Motor neuron (in vitro differentiated cells): ENCODE results near the gene ADCYAP1R1. TPM values are rescaled to one million over a fixed set of nuclear protein-coding genes. Genes with fewer than 3 reads are reported as not detected.

ENCODE experiments used
- ATAC-seq, 8 experiments: fragments of 200-7000 bp; cut with Tn5 transposase; replicated peaks in 6 of 8; 2 replicates each; pipeline ENCODE4 v1.8.0; 2021; ENCODE audit warnings: mild to moderate bottlenecking in 8 of 8, moderate library complexity in 8 of 8
- H3K27ac ChIP-seq, 2 donors: fragments of 250-450 bp; sonication (Bioruptor Pico); 2 replicates each; pipeline ENCODE4 v1.9.0; 2021; ENCODE audit warnings: antibody characterized with exemption in 2 of 2, mild to moderate bottlenecking in 2 of 2, moderate library complexity in 1 of 2
- H3K4me1 ChIP-seq, 2 donors: fragments of 250-450 bp; sonication (Bioruptor Pico); replicated peaks in 1 of 2; 2 replicates each; pipeline ENCODE4 v1.6.1; 2021; ENCODE audit warnings: antibody characterized with exemption in 2 of 2, mild to moderate bottlenecking in 2 of 2, moderate library complexity in 1 of 2
- H3K4me3 ChIP-seq, 5 donors: fragments of 250-450 bp; sonication (Bioruptor Pico); 2 replicates each; pipeline ENCODE4 v1.9.0; 2021; ENCODE audit warnings: antibody characterized with exemption in 5 of 5, mild to moderate bottlenecking in 5 of 5, moderate library complexity in 4 of 5
- WGBS, 10 experiments: fragments of 450-650 bp; shearing (Covaris generic); methylation state at CpG; one replicate each; pipeline ENCODE4 v1.0.0; 2022; 5-methylcytosine and 5-hydroxymethylcytosine counted together
- in situ Hi-C, 9 experiments: fragments of 400-800 bp; cut with MboI; loops; one replicate each; pipeline ENCODE4 v1.15.0; 2021; ENCODE audit warnings: low sequenced_read_pairs in 9 of 9, low pct_unique_long_range_greater_than_20kb in 2 of 9; ENCODE audit not compliant: unreplicated experiment in 9 of 9
- total RNA-seq, 8 experiments: library from RNA; unstranded; fragments of 300-600 nt; gene quantifications; 2 replicates each; pipeline versions ENCODE4 v1.2.3 to v1.2.4, GENCODE V29; 2022

ADCYAP1R1 gene
- total RNA-seq, 8 experiments from 2014 or later, result 0.36 to 55.0 (median 11.8) TPM

GRCh38 chr7:31022726-31023125 is 29.4 kb upstream of the ADCYAP1R1 start:
- ATAC-seq, result no peak
- Histone ChIP-seq H3K27ac (no peak overlapping the region), H3K4me1 (peaks cover 11 to 12% of the 10 kb centered on the region in 2 donors), H3K4me3 (no peak overlapping the region)
- WGBS, 10 experiments, result 56 to 83% methylated on average over 1 to 2 of the region's 3 CpGs; no CpG with 5 or more reads in 8 of the 10 experiments
- in situ Hi-C loops, result no loop called here

GRCh38 chr7:31023877-31024276 is 28.2 kb upstream of the ADCYAP1R1 start:
- Histone ChIP-seq H3K27ac (no peak overlapping the region), H3K4me3 (no peak overlapping the region), H3K4me1 (peaks cover 22 to 23% of the 10 kb centered on the region in 2 donors)
- ATAC-seq, result no peak
- WGBS, 10 experiments, result 79 to 100% (median 89%) methylated on average over 1 to 4 of the region's 5 CpGs; no CpG with 5 or more reads in 3 of the 10 experiments
- in situ Hi-C loops, result no loop called here

- H3K4me3 ChIP-seq, result no peak overlapping the region
- 2 to 100% (median 46%) methylated on average over 1 to 7 of the region's 20 CpGs; no CpG with 5 or more reads in 6 of the 10 experiments for WGBS, 10 experiments
- ATAC-seq, result peak; percentile 68 to 94 (median 88)
- H3K4me1 ChIP-seq, result peaks cover 31 to 32% of the 10 kb centered on the region in 2 donors
- in situ Hi-C loops, result no loop called here
- peak overlapping the region; percentile 5 to 56 for H3K27ac ChIP-seq
These were observed 24.7 kb upstream of the ADCYAP1R1 start for GRCh38 chr7:31027161-31027965.

GRCh38 chr7:31028006-31028405 is 24.1 kb upstream of the ADCYAP1R1 start:
- H3K27ac ChIP-seq, result peak overlapping the region in 1 of 2 donors; percentile 56

GRCh38 chr7:31028417-31028992 is 23.6 kb upstream of the ADCYAP1R1 start:
- H3K4me1 ChIP-seq, result peaks cover 31 to 32% of the 10 kb centered on the region in 2 donors
- H3K4me3 ChIP-seq, result no peak overlapping the region
- 60 to 100% methylated on average over 1 of the region's 18 CpGs; no CpG with 5 or more reads in 8 of the 10 experiments for WGBS, 10 experiments
- no peak overlapping the region for H3K27ac ChIP-seq
- in situ Hi-C loops, result no loop called here
- peak in 5 of 8 experiments; percentile 25 to 76 (median 42) for ATAC-seq

More at GRCh38 chr7:31028006-31028405, 24.1 kb upstream of the ADCYAP1R1 start:
- no peak for ATAC-seq
- H3K4me3 ChIP-seq, result no peak overlapping the region
- WGBS, 10 experiments, result 67 to 100% (median 80%) methylated on average over 1 to 3 of the region's 5 CpGs; no CpG with 5 or more reads in 5 of the 10 experiments
- peaks cover 31 to 32% of the 10 kb centered on the region in 2 donors for H3K4me1 ChIP-seq
- in situ Hi-C loops, result no loop called here

GRCh38 chr7:31029251-31030042 is 22.7 kb upstream of the ADCYAP1R1 start:
- ATAC-seq, result no peak
- 20 to 100% (median 85%) methylated on average over 1 to 4 of the region's 7 CpGs; no CpG with 5 or more reads in 3 of the 10 experiments for WGBS, 10 experiments

GRCh38 chr7:31033674-31034300 is 18.3 kb upstream of the ADCYAP1R1 start:
- WGBS, 10 experiments, result 0 to 87% (median 81%) methylated on average over 1 to 5 of the region's 5 CpGs; no CpG with 5 or more reads in 6 of the 10 experiments
- no peak for ATAC-seq
- Histone ChIP-seq H3K27ac (no peak overlapping the region), H3K4me1 (peaks cover 9 to 14% of the 10 kb centered on the region in 2 donors), H3K4me3 (no peak overlapping the region)
- in situ Hi-C loops, result no loop called here

More at GRCh38 chr7:31029251-31030042, 22.7 kb upstream of the ADCYAP1R1 start:
- no peak overlapping the region for H3K27ac ChIP-seq
- peaks cover 31 to 36% of the 10 kb centered on the region in 2 donors for H3K4me1 ChIP-seq
- in situ Hi-C loops, result no loop called here
- no peak overlapping the region for H3K4me3 ChIP-seq

DNA sequence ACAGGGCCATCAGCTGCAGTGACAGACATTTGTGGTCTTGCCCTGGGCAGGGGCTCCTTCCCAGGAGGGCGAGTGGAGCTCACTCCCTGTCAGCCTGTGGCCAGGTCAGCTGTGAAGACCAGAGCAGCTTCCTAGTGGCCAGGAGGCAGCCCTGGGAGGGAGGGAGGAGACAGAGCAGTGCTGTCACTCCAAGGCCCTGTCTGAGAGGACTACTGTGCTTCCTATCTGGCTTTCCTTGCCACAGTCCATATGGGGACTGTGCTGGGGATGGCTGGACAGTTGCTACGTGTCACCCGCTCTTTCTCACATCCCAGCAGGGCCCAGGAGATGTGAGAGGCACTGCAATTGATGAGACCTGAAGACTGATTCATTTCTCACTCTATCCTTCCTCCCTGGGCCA is 15.2 kb upstream of the ADCYAP1R1 start:
- peak in 5 of 8 experiments; percentile 45 to 83 (median 55) for ATAC-seq
- 15 to 80% (median 67%) methylated on average over 1 to 3 of the region's 3 CpGs; no CpG with 5 or more reads in 3 of the 10 experiments for WGBS, 10 experiments
- in situ Hi-C loops, result no loop called here
- peaks cover 0 to 3% of the 10 kb centered on the region in 2 donors for H3K4me1 ChIP-seq
- H3K27ac ChIP-seq, result no peak overlapping the region
- no peak overlapping the region for H3K4me3 ChIP-seq

DNA sequence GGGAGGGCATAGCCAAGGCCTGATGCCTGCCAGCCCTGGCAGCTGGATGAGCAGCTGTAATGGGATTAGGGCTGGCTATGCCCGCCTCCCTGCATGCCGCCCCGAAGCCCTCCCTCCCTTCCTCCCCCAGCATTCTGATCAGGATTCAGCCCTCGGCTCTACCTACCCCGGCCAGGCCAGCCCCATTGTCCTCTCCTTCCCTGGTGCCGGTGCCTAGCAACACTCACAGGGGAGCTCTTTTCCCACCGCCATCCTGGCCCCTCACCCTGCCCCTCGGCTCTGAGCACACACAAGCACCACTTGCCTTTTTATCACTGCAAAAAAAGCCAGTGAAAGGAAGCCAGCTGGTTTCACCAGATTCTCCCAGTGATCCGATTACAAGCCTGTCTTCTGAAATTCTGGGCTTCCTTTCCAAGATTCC is 9.0 kb upstream of the ADCYAP1R1 start:
- 0 to 73% (median 11%) methylated on average over 1 to 2 of the region's 9 CpGs; no CpG with 5 or more reads in 4 of the 10 experiments for WGBS, 10 experiments
- H3K27ac ChIP-seq, result peak overlapping the region; percentile 37 to 66
- peaks cover 16 to 44% of the 10 kb centered on the region in 2 donors for H3K4me1 ChIP-seq
- no peak overlapping the region for H3K4me3 ChIP-seq
- ATAC-seq, result peak in 5 of 8 experiments; percentile 96 to 99 (median 97)
- in situ Hi-C loops, result no loop called here

DNA sequence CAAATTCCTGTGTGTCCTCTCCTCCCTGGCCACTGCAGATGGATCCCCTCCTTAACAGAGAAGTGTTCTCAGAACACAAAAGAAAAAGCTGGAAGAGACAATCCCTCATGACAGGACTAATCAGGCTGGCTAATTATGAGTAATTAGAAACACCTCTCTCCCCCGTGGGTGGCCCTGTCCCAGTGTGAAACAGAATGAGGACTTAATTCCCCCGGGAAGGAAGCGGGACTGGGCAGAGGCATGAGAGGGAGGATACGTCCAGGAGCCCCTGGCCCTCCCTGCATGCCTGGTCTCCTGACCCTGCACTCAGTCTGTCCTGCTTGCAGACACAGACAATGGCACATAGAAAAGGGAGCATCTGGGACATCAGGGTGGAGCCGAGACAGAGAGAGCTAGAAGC is 7.6 kb upstream of the ADCYAP1R1 start:
- peaks cover 27 to 55% of the 10 kb centered on the region in 2 donors for H3K4me1 ChIP-seq
- in situ Hi-C loops, result no loop called here
- ATAC-seq, result no peak
- H3K4me3 ChIP-seq, result no peak overlapping the region
- no peak overlapping the region for H3K27ac ChIP-seq
- 11 to 50% (median 45%) methylated on average over 1 to 3 of the region's 5 CpGs; no CpG with 5 or more reads in 6 of the 10 experiments for WGBS, 10 experiments

GRCh38 chr7:31046723-31047122 is 5.4 kb upstream of the ADCYAP1R1 start:
- Histone ChIP-seq H3K4me1 (peaks cover 35 to 63% of the 10 kb centered on the region in 2 donors), H3K4me3 (no peak overlapping the region), H3K27ac (no peak overlapping the region)
- no peak for ATAC-seq
- 67 to 100% (median 77%) methylated on average over 1 to 5 of the region's 5 CpGs; no CpG with 5 or more reads in 1 of the 10 experiments for WGBS, 10 experiments
- in situ Hi-C loops, result no loop called here
